HUES6 (cell line): ENCODE data around the gene NAV3.

ENCODE experiments used
- H3K27ac ChIP-seq: 2 replicates; pipeline ENCODE4 v1.7.0; 2013; ENCODE audit warnings: low read depth, mild to moderate bottlenecking, low read length, inconsistent platforms
- H3K27me3 ChIP-seq: 2 replicates; pipeline ENCODE4 v1.6.1; 2013; ENCODE audit warnings: low read length; ENCODE audit not compliant: control insufficient read depth, insufficient read depth
- H3K36me3 ChIP-seq: 2 replicates; pipeline ENCODE4 v1.6.1; 2013; ENCODE audit warnings: low read length; ENCODE audit not compliant: control insufficient read depth, insufficient read depth
- H3K4me1 ChIP-seq: 2 replicates; pipeline ENCODE4 v1.6.1; 2013; ENCODE audit warnings: low read length; ENCODE audit not compliant: control insufficient read depth, insufficient read depth
- H3K4me3 ChIP-seq: 2 replicates; pipeline ENCODE4 v1.5.1; 2013; ENCODE audit warnings: low read depth, low read length
- H3K9ac ChIP-seq: one replicate; pipeline ENCODE4 v1.6.1; 2013; ENCODE audit warnings: mild to moderate bottlenecking, low read length
- H3K9me3 ChIP-seq: 2 replicates; pipeline ENCODE4 v1.6.1; 2013; ENCODE audit warnings: low read depth, low read length; ENCODE audit not compliant: control insufficient read depth, insufficient read depth

The NAV3 gene, protein sequence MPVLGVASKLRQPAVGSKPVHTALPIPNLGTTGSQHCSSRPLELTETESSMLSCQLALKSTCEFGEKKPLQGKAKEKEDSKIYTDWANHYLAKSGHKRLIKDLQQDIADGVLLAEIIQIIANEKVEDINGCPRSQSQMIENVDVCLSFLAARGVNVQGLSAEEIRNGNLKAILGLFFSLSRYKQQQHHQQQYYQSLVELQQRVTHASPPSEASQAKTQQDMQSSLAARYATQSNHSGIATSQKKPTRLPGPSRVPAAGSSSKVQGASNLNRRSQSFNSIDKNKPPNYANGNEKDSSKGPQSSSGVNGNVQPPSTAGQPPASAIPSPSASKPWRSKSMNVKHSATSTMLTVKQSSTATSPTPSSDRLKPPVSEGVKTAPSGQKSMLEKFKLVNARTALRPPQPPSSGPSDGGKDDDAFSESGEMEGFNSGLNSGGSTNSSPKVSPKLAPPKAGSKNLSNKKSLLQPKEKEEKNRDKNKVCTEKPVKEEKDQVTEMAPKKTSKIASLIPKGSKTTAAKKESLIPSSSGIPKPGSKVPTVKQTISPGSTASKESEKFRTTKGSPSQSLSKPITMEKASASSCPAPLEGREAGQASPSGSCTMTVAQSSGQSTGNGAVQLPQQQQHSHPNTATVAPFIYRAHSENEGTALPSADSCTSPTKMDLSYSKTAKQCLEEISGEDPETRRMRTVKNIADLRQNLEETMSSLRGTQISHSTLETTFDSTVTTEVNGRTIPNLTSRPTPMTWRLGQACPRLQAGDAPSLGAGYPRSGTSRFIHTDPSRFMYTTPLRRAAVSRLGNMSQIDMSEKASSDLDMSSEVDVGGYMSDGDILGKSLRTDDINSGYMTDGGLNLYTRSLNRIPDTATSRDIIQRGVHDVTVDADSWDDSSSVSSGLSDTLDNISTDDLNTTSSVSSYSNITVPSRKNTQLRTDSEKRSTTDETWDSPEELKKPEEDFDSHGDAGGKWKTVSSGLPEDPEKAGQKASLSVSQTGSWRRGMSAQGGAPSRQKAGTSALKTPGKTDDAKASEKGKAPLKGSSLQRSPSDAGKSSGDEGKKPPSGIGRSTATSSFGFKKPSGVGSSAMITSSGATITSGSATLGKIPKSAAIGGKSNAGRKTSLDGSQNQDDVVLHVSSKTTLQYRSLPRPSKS (N-terminal part only)

DNA sequence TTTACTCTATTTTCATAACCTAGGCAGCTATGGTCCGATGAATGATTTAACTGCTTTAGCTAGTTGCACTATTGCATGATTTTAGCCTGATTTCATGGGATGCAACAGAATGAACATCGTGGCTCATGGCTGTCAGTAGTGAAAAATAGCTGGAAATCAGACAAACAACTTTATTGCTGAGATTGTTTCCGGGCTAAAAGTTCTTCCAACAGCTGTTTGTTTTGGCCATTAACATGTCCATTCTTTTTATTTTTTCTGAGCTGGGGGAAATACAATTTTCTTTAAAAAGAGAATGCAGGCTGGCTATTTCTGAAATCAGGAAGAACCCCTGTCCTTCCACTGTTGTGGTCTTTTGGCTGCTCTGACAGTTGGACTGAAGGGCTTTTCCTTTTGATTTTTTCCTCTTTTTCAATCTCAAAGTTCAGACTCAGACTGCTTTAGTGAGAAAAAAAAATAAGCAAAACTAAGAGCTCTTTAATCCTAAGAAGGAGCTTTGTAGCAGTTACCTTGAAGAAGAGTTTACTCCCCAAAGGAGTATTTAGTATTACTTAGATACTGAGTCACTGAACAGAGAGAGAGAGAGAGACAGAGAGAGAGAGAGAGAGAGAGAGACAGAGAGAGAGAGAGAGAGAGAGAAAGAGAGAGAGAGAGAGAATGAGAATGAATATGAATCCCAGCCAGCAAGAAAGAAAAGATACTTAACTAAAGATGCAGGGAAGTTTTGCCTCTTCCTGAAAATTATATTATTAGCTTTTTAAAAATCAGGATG is at the start of gene NAV3:
TSS of gene NAV3 (plus strand) at position 312 of the 769 bp plus-strand sequence. CDS start 568 bp downstream, outside the sequence.
- Histone ChIP-seq H3K27ac (no peak within 1 kb of the TSS), H3K9ac (no peak within 1 kb of the TSS), H3K27me3 (no peaks in the 10 kb centered on the region), H3K9me3 (no peaks in the 10 kb centered on the region), H3K36me3 (no peaks in the 10 kb centered on the region), H3K4me1 (no peaks in the 10 kb centered on the region), H3K4me3 (no peak within 1 kb of the TSS)

DNA sequence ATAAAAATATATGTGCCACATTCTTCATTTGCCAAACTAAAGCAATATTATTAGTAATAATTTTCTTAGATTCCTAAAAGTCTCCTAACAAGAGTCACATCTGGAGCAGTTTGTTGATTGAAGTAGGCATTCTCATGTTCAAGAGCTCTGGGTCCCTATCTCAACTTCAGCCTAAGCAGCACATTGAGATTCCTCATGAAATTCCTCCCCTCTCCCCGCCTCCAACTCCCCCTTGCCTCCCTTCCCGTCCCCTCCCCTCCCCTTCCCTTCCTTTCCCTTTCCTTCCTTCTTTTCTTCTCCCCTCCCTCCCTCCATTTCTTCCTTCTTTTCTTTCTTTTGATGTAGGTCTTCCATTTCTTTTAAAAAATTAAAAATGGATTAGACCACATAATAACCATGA is 48.7 kb upstream of the NAV3 start:
- Histone ChIP-seq H3K4me1 (peaks cover 15% of the 10 kb centered on the region), H3K27me3 (no peaks in the 10 kb centered on the region), H3K9ac (no peak overlapping the region), H3K27ac (no peak overlapping the region), H3K9me3 (no peaks in the 10 kb centered on the region), H3K36me3 (no peaks in the 10 kb centered on the region), H3K4me3 (no peak overlapping the region)

DNA sequence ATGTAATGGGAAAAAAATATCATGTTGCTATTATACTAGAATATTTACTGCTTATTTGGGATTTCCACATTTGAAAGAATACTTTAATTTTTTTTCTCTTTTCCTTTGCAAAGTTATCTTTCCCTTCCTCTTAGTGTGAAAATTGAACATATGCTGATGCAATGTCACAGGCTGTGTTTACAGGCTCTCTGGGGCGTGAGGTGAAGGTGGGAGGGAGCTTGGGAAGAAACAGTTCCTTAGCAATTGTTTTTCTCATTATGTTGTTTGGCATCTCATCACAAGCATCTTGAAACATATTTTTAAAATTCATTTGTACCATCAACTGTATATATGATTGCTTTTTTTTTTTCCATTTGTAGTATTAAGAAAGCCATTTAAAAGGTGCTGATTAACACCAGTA is 47.9 kb upstream of the NAV3 start:
- Histone ChIP-seq H3K9me3 (no peaks in the 10 kb centered on the region), H3K27me3 (no peaks in the 10 kb centered on the region), H3K36me3 (no peaks in the 10 kb centered on the region), H3K27ac (no peak overlapping the region), H3K9ac (no peak overlapping the region), H3K4me1 (peaks cover 15% of the 10 kb centered on the region), H3K4me3 (no peak overlapping the region)

- H3K27ac ChIP-seq = no peak overlapping the region
- no peaks in the 10 kb centered on the region for H3K9me3 ChIP-seq
- H3K4me3 ChIP-seq = no peak overlapping the region
- H3K27me3 ChIP-seq = no peaks in the 10 kb centered on the region
- no peak overlapping the region for H3K9ac ChIP-seq
- no peaks in the 10 kb centered on the region for H3K36me3 ChIP-seq
- peaks cover 25% of the 10 kb centered on the region for H3K4me1 ChIP-seq
Measured at GRCh38 chr12:77785211-77785610, 45.5 kb upstream of the NAV3 start.

GRCh38 chr12:77786675-77787074 is 44.0 kb upstream of the NAV3 start:
- Histone ChIP-seq H3K27ac (no peak overlapping the region), H3K4me1 (peaks cover 13% of the 10 kb centered on the region; the same call in 1 of the 2 replicates), H3K9ac (no peak overlapping the region), H3K4me3 (no peak overlapping the region), H3K36me3 (no peaks in the 10 kb centered on the region), H3K27me3 (no peaks in the 10 kb centered on the region), H3K9me3 (no peaks in the 10 kb centered on the region)

DNA sequence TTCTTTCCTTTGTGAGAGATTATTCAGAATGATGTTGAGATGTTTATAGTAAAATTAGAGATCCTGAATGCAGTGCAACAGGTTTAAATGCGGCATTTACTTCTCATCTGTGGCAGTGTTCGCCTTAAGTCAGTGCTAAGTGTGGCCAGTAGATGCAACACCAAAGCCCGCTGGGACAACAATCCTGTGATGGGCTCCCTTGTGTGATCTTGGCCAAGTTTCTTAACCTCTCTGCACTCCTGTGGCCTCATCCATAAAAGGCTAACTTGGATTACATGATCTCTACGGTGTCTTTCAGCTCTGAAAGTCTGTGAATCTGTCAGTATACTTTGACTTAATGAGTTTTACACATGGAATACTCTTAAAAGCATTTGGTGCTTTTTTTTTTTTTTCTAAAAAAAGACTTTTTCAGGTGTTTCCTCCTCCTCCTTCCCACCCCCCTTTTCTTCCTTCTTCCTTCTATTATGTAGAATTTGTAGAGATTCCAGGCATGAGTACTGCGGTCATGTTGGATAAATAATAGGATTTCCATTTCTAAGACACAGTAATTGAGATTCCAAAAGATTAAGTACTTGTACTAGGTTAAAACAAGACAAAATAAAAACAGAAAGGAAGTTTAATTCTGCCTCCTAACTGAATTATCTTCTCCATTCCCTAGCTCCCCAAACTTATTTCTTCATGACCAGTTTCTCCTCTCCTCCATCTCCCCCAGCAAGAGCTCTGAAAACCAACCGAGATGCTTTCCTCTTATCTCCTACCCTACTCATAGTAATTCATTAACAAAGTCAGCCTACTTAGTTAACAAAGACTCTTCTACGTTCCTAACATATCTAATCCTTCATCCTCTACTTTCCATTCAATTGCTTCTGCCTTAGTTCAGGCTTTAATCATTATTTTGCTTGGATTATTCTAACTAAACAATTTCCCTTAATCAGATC is 42.2 kb upstream of the NAV3 start:
- H3K4me1 ChIP-seq = peaks cover 10% of the 10 kb centered on the region; the same call in 1 of the 2 replicates
- no peak overlapping the region for H3K27ac ChIP-seq
- H3K9ac ChIP-seq = no peak overlapping the region
- H3K27me3 ChIP-seq = no peaks in the 10 kb centered on the region
- no peaks in the 10 kb centered on the region for H3K36me3 ChIP-seq
- H3K4me3 ChIP-seq = no peak overlapping the region
- H3K9me3 ChIP-seq = no peaks in the 10 kb centered on the region

DNA sequence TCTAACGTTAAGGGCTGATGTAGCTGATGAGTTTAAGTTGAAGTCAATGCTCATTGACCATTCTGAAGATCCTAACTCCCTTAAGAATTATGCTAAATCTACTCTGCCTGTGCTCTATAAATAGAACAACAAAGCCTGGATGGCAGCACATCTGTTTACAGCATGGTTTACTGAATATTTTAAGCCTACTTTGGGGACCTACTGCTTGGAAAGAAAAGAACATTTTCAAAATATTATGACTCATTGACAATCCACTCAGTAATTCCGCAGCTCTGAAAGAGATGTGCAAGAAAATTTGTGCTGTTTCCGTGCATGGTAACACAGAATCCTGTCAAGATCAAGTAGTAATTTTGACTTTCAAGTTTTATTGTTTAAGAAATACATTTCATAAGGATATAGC is 35.0 kb upstream of the NAV3 start:
- H3K27me3 ChIP-seq = no peaks in the 10 kb centered on the region
- H3K9me3 ChIP-seq = no peaks in the 10 kb centered on the region
- H3K4me3 ChIP-seq = no peak overlapping the region
- no peaks in the 10 kb centered on the region for H3K4me1 ChIP-seq
- H3K27ac ChIP-seq = no peak overlapping the region
- H3K36me3 ChIP-seq = no peaks in the 10 kb centered on the region
- no peak overlapping the region for H3K9ac ChIP-seq

DNA sequence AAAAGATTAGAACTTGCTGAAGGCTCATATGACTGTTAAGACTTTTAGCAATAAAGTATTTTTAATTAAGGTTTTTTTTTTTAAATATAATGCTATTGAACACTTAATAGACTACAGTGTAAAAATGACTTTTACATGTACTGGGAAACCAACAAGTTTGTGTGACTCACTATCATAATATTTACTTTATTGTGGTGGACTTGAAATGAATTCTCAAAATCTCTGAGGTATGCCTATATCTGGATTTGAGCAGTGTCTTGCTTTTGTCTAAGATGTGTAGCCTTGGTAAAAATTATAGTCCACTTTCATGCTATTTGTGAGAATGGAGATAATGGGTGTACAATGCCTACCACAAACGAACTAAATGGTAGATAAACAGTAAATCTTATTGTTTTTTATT is 33.9 kb upstream of the NAV3 start:
- Histone ChIP-seq H3K4me1 (no peaks in the 10 kb centered on the region), H3K27me3 (no peaks in the 10 kb centered on the region), H3K4me3 (no peak overlapping the region), H3K9ac (no peak overlapping the region), H3K36me3 (no peaks in the 10 kb centered on the region), H3K9me3 (no peaks in the 10 kb centered on the region), H3K27ac (no peak overlapping the region)

GRCh38 chr12:77800501-77800900 is 30.2 kb upstream of the NAV3 start:
- H3K27ac ChIP-seq = no peak overlapping the region
- H3K4me1 ChIP-seq = no peaks in the 10 kb centered on the region
- no peaks in the 10 kb centered on the region for H3K9me3 ChIP-seq
- no peak overlapping the region for H3K4me3 ChIP-seq
- no peaks in the 10 kb centered on the region for H3K27me3 ChIP-seq
- H3K9ac ChIP-seq = no peak overlapping the region
- no peaks in the 10 kb centered on the region for H3K36me3 ChIP-seq

- no peak overlapping the region for H3K4me3 ChIP-seq
- no peak overlapping the region for H3K27ac ChIP-seq
- no peaks in the 10 kb centered on the region for H3K9me3 ChIP-seq
- no peak overlapping the region for H3K9ac ChIP-seq
- no peaks in the 10 kb centered on the region for H3K27me3 ChIP-seq
- no peaks in the 10 kb centered on the region; the same call in 1 of the 2 replicates for H3K4me1 ChIP-seq
- no peaks in the 10 kb centered on the region for H3K36me3 ChIP-seq
Measured at GRCh38 chr12:77808534-77808933, 22.2 kb upstream of the NAV3 start.
